Measurements from ENCODE around the gene DSCAML1. TPM values are rescaled to one million over a fixed set of nuclear protein-coding genes. Genes with fewer than 3 reads are reported as not detected.

Gene DSCAML1
- total and polyA plus RNA-seq, 10 of the 15 experiments (the other 5 are each of a cell fraction or from before 2014, with no cell fraction given): 0.03 to 0.18 (median 0.06) TPM; not detected in 1

DNA sequence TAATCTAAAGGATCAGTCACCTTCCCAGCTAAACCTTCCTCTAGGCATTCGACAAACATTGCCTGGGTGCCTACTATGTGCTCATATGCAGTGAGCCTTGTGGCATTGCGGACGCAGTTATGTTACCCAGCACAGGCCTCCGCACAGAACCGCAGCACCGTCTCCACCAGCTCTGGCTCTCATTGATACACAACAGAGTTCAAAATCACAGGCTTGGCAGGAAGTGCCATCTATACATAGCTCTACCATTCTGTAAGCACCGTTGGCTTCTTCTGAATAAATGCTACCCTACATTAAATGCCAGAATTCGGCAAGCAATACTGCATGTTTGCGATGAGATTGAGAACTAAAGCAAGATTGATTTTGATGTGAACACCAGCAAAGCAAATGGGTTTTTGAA lies 31.0 kb downstream of the DSCAML1 start:
- POLR2A ChIA-PET: no interaction called here
- TF ChIP-seq YY1 (IDR thresholded peaks at IDR 0.05; ENCODE audit: low read depth, low read length): no peak
- TF ChIP-seq CBX5 (IDR thresholded peaks at IDR 0.05; ENCODE audit: low read depth): no peak
- no peak for TF ChIP-seq HDAC2 (IDR thresholded peaks at IDR 0.05)
- no peak for TF ChIP-seq SPI1 (IDR thresholded peaks at IDR 0.05; ENCODE audit: borderline replicate concordance, insufficient read depth, low read depth, low read length)
- no peak for TF ChIP-seq SMAD1 (IDR thresholded peaks at IDR 0.05; ENCODE audit: low read depth, partially characterized antibody)
- TF ChIP-seq, protein P1, sequence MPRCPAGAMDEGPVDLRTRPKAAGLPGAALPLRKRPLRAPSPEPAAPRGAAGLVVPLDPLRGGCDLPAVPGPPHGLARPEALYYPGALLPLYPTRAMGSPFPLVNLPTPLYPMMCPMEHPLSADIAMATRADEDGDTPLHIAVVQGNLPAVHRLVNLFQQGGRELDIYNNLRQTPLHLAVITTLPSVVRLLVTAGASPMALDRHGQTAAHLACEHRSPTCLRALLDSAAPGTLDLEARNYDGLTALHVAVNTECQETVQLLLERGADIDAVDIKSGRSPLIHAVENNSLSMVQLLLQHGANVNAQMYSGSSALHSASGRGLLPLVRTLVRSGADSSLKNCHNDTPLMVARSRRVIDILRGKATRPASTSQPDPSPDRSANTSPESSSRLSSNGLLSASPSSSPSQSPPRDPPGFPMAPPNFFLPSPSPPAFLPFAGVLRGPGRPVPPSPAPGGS (IDR thresholded peaks at IDR 0.05; ENCODE audit: borderline replicate concordance, insufficient read depth, low read depth, low read length, poor library complexity, severe bottlenecking): no peak
- TF ChIP-seq, protein P2, sequence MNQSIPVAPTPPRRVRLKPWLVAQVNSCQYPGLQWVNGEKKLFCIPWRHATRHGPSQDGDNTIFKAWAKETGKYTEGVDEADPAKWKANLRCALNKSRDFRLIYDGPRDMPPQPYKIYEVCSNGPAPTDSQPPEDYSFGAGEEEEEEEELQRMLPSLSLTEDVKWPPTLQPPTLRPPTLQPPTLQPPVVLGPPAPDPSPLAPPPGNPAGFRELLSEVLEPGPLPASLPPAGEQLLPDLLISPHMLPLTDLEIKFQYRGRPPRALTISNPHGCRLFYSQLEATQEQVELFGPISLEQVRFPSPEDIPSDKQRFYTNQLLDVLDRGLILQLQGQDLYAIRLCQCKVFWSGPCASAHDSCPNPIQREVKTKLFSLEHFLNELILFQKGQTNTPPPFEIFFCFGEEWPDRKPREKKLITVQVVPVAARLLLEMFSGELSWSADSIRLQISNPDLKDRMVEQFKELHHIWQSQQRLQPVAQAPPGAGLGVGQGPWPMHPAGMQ (IDR thresholded peaks at IDR 0.05; ENCODE audit: borderline replicate concordance): no peak
- no peak for TF ChIP-seq STAT1 (conservative IDR thresholded peaks at IDR 0.05)
- TF ChIP-seq SMAD5 (IDR thresholded peaks at IDR 0.05; ENCODE audit: low read depth): no peak
- TF ChIP-seq POLR2AphosphoS2 (IDR thresholded peaks at IDR 0.05; ENCODE audit: low read depth, low read length): no peak
- TF ChIP-seq, protein P3, sequence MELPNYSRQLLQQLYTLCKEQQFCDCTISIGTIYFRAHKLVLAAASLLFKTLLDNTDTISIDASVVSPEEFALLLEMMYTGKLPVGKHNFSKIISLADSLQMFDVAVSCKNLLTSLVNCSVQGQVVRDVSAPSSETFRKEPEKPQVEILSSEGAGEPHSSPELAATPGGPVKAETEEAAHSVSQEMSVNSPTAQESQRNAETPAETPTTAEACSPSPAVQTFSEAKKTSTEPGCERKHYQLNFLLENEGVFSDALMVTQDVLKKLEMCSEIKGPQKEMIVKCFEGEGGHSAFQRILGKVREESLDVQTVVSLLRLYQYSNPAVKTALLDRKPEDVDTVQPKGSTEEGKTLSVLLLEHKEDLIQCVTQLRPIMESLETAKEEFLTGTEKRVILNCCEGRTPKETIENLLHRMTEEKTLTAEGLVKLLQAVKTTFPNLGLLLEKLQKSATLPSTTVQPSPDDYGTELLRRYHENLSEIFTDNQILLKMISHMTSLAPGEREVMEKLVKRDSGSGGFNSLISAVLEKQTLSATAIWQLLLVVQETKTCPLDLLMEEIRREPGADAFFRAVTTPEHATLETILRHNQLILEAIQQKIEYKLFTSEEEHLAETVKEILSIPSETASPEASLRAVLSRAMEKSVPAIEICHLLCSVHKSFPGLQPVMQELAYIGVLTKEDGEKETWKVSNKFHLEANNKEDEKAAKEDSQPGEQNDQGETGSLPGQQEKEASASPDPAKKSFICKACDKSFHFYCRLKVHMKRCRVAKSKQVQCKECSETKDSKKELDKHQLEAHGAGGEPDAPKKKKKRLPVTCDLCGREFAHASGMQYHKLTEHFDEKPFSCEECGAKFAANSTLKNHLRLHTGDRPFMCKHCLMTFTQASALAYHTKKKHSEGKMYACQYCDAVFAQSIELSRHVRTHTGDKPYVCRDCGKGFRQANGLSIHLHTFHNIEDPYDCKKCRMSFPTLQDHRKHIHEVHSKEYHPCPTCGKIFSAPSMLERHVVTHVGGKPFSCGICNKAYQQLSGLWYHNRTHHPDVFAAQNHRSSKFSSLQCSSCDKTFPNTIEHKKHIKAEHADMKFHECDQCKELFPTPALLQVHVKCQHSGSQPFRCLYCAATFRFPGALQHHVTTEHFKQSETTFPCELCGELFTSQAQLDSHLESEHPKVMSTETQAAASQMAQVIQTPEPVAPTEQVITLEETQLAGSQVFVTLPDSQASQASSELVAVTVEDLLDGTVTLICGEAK (IDR thresholded peaks at IDR 0.05; ENCODE audit: borderline replicate concordance): no peak
- no peak for TF ChIP-seq MTA2 (IDR thresholded peaks at IDR 0.05; ENCODE audit: low read depth)
- TF ChIP-seq ZNF217 (IDR thresholded peaks at IDR 0.05): no peak
- no peak for TF ChIP-seq IKZF1 (conservative IDR thresholded peaks at IDR 0.05)
- TF ChIP-seq, protein P4, sequence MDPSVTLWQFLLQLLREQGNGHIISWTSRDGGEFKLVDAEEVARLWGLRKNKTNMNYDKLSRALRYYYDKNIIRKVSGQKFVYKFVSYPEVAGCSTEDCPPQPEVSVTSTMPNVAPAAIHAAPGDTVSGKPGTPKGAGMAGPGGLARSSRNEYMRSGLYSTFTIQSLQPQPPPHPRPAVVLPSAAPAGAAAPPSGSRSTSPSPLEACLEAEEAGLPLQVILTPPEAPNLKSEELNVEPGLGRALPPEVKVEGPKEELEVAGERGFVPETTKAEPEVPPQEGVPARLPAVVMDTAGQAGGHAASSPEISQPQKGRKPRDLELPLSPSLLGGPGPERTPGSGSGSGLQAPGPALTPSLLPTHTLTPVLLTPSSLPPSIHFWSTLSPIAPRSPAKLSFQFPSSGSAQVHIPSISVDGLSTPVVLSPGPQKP (IDR thresholded peaks at IDR 0.05; ENCODE audit: low read depth, low read length): no peak
- TF ChIP-seq SUZ12 (IDR thresholded peaks at IDR 0.05; ENCODE audit: unreplicated experiment): no peak

More for the DNA sequence above, 31.0 kb downstream of the DSCAML1 start:
- ChIA-PET RAD21 (ENCODE audit: unreplicated experiment) (no interaction called here), CTCF (no interaction called here), SMC1A (ENCODE audit: uncharacterized antibody, unreplicated experiment) (no interaction called here)
- Histone ChIP-seq H3K27me3 (replicated peaks in 1 of 2; ENCODE audit: control insufficient read depth in 2 of 2, insufficient read depth in 2 of 2, low read length in 1 of 2) (no peaks in the 10 kb centered on the region; a peak in 1 of 4 replicates), H3K4me1 (ENCODE audit: control insufficient read depth, insufficient read depth, low read length) (no peaks in the 10 kb centered on the region), H3K9me3 (replicated peaks; ENCODE audit: control insufficient read depth, insufficient read depth, low read length) (no peaks in the 10 kb centered on the region), H3K79me2 (ENCODE audit: control insufficient read depth, insufficient read depth, low read length) (no peaks in the 10 kb centered on the region), H3K36me3 (ENCODE audit: control insufficient read depth in 2 of 2, insufficient read depth in 2 of 2, low read length in 1 of 2) (no peaks in the 10 kb centered on the region), H3K27ac (ENCODE audit: control insufficient read depth, insufficient read depth) (no peak overlapping the region), H2AFZ (ENCODE audit: control insufficient read depth, low read depth, low read length) (no peak overlapping the region), H3K9ac (ENCODE audit: control insufficient read depth, insufficient read depth, low read length) (no peak overlapping the region), H3K4me2 (ENCODE audit: control insufficient read depth, insufficient read depth) (no peak overlapping the region), H3K4me3 (no peak overlapping the region), H4K20me1 (ENCODE audit: control insufficient read depth, insufficient read depth) (no peaks in the 10 kb centered on the region)
- in situ Hi-C loops (cut with MboI): no loop called here
- 74% methylated on average over 9 of the region's 9 CpGs for WGBS (ENCODE audit: insufficient coverage, insufficient replicate concordance, low lambda C conversion rate, missing lambda C conversion rate)
- intact Hi-C loops (cut with micrococcal nuclease; ENCODE audit: unreplicated experiment): no loop called here
- DNase-seq (ENCODE audit: low read depth, low spot score) (no peak), FAIRE-seq (no peak), ATAC-seq (no peak)
- no TSS peak for BruUV-seq (replicated peaks)

Measured in GM12878 (cell line).